Fibroblast of lung (primary cell): ENCODE results near the gene SNPH.

Experiments
- EZH2 ChIP-seq: IDR thresholded peaks from 2 replicates; pipeline ENCODE4 v1.5.1; 2012; ENCODE audit warnings: low read length, control low read depth, mild to moderate bottlenecking; ENCODE audit errors: missing control alignments
- TF ChIP-seq, protein P1 (sequence below), 2 donors: IDR thresholded peaks in 1 of 2; conservative IDR thresholded peaks in 1 of 2; 1 replicate in 1 of 2; 2 replicates in 1 of 2; pipeline ENCODE4 v1.5.1; 2011 to 2012; ENCODE audit warnings: low read length in 2 of 2, control low read depth in 1 of 2, inconsistent platforms in 1 of 2, low read depth in 1 of 2, mild to moderate bottlenecking in 1 of 2

DNA sequence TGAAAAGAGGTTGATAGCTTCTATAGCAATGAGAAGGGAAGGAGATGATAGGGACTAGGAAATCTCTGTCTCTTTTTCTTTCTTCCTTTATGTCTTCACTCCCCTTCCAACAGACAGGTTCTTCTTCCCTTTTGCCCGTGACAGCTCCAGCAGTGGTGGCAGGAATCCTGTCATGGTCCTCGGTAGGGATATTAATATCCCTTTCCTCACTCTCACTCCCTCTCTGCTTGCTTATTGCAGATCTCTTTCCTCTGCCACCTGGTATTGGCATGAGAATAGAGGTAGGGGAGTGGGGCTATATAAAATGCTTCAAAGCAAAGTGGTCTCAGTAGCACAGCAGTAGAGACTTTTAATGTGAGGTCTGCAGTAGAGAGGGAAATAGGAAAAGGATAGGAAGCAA lies 20.5 kb upstream of the SNPH start:
- TF ChIP-seq, protein P1, sequence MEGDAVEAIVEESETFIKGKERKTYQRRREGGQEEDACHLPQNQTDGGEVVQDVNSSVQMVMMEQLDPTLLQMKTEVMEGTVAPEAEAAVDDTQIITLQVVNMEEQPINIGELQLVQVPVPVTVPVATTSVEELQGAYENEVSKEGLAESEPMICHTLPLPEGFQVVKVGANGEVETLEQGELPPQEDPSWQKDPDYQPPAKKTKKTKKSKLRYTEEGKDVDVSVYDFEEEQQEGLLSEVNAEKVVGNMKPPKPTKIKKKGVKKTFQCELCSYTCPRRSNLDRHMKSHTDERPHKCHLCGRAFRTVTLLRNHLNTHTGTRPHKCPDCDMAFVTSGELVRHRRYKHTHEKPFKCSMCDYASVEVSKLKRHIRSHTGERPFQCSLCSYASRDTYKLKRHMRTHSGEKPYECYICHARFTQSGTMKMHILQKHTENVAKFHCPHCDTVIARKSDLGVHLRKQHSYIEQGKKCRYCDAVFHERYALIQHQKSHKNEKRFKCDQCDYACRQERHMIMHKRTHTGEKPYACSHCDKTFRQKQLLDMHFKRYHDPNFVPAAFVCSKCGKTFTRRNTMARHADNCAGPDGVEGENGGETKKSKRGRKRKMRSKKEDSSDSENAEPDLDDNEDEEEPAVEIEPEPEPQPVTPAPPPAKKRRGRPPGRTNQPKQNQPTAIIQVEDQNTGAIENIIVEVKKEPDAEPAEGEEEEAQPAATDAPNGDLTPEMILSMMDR (conservative IDR thresholded peaks at IDR 0.05 in 1 of 2, IDR thresholded peaks at IDR 0.05 in 1 of 2; ENCODE audit: low read depth in 1 of 2, low read length in 2 of 2): no peak
- no peak for TF ChIP-seq EZH2
